ENCODE measurements around the gene MITF.

The MITF gene

DNA sequence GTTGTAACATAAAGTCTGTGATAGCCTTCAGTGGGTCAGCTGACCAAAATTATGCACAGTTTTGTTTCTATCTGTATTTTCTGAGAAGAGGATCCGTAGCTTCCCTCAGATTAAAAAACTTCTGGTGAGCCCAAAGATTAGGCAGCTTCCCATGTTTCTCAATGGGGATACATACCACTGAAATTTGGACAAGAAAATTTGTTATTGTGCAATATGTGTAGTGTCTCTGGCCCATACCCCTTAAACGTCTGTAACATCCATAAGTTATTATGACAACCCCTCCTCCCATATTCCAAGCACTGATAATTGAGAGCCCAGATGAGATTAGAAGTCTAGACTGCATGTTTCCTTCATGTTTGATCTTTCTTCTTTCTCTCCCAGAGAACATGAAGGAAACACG, 1.9 kb upstream of the MITF start:
- H3K4me2 ChIP-seq (ENCODE audit: low read length) = no peak overlapping the region
- H3K4me3 ChIP-seq (ENCODE audit: low read depth, low read length, poor library complexity, severe bottlenecking) = no peak overlapping the region
- no peak overlapping the region for H3K9ac ChIP-seq (ENCODE audit: low read length)
- H3K27ac ChIP-seq (ENCODE audit: low read depth, low read length, poor library complexity, severe bottlenecking) = no peak overlapping the region
- H3K27me3 ChIP-seq (ENCODE audit: insufficient read depth, low read length) = no peaks in the 10 kb centered on the region; the same call in 1 of the 2 replicates
- H3K4me1 ChIP-seq (ENCODE audit: insufficient read depth, low read length, severe bottlenecking) = no peaks in the 10 kb centered on the region
- no peak overlapping the region for H2AFZ ChIP-seq (ENCODE audit: low read length)
- H3F3A ChIP-seq (ENCODE audit: insufficient read depth, low read length) = no peaks in the 10 kb centered on the region
- H3K9me2 ChIP-seq (ENCODE audit: low read depth, low read length) = no peaks in the 10 kb centered on the region
- H4K20me1 ChIP-seq (ENCODE audit: insufficient read depth, low read length) = no peaks in the 10 kb centered on the region
- no peaks in the 10 kb centered on the region for H3K36me3 ChIP-seq (ENCODE audit: insufficient read depth, low read length)
- no peaks in the 10 kb centered on the region for H3K9me3 ChIP-seq (ENCODE audit: low read length)
- TF ChIP-seq EZH2 (IDR thresholded peaks at IDR 0.05; ENCODE audit: borderline replicate concordance, low read length) = no peak
- TF ChIP-seq, protein P1, sequence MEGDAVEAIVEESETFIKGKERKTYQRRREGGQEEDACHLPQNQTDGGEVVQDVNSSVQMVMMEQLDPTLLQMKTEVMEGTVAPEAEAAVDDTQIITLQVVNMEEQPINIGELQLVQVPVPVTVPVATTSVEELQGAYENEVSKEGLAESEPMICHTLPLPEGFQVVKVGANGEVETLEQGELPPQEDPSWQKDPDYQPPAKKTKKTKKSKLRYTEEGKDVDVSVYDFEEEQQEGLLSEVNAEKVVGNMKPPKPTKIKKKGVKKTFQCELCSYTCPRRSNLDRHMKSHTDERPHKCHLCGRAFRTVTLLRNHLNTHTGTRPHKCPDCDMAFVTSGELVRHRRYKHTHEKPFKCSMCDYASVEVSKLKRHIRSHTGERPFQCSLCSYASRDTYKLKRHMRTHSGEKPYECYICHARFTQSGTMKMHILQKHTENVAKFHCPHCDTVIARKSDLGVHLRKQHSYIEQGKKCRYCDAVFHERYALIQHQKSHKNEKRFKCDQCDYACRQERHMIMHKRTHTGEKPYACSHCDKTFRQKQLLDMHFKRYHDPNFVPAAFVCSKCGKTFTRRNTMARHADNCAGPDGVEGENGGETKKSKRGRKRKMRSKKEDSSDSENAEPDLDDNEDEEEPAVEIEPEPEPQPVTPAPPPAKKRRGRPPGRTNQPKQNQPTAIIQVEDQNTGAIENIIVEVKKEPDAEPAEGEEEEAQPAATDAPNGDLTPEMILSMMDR (IDR thresholded peaks at IDR 0.05; ENCODE audit: low read length) = no peak
- H3K79me2 ChIP-seq (ENCODE audit: insufficient read depth, low read length) = no peaks in the 10 kb centered on the region

DNA sequence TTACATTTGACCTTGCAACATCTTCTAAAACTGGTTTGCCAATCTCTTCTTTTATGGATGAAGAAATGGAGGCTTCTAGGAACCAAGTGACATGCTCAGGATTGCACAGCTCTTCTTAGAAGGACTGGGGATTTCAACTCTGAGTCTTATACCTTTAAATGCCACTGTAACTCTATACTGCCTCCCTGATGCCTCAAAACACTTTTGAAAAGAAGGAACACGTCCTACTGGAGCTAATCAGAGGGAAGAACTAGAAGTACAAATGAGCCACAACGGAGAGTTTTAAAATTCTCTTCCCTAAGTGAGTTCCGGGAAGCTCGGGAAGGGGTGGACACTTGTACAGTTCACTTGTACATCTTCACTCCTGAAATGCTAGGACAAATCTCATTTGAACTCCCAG, 949 bp upstream of the MITF start:
- H3K27ac ChIP-seq (ENCODE audit: low read depth, low read length, poor library complexity, severe bottlenecking) = no peak overlapping the region
- no peaks in the 10 kb centered on the region for H3K9me3 ChIP-seq (ENCODE audit: low read length)
- H3K4me1 ChIP-seq (ENCODE audit: insufficient read depth, low read length, severe bottlenecking) = no peaks in the 10 kb centered on the region
- H3K9me2 ChIP-seq (ENCODE audit: low read depth, low read length) = no peaks in the 10 kb centered on the region
- H4K20me1 ChIP-seq (ENCODE audit: insufficient read depth, low read length) = no peaks in the 10 kb centered on the region
- TF ChIP-seq, protein P1 (IDR thresholded peaks at IDR 0.05; ENCODE audit: low read length) = no peak
- no peak for TF ChIP-seq EZH2 (IDR thresholded peaks at IDR 0.05; ENCODE audit: borderline replicate concordance, low read length)
- H3K4me3 ChIP-seq (ENCODE audit: low read depth, low read length, poor library complexity, severe bottlenecking) = no peak overlapping the region
- H3K36me3 ChIP-seq (ENCODE audit: insufficient read depth, low read length) = no peaks in the 10 kb centered on the region
- H3K4me2 ChIP-seq (ENCODE audit: low read length) = no peak overlapping the region
- no peaks in the 10 kb centered on the region for H3F3A ChIP-seq (ENCODE audit: insufficient read depth, low read length)
- H3K79me2 ChIP-seq (ENCODE audit: insufficient read depth, low read length) = no peaks in the 10 kb centered on the region
- H3K27me3 ChIP-seq (ENCODE audit: insufficient read depth, low read length) = no peaks in the 10 kb centered on the region; the same call in 1 of the 2 replicates
- H3K9ac ChIP-seq (ENCODE audit: low read length) = no peak overlapping the region
- no peak overlapping the region for H2AFZ ChIP-seq (ENCODE audit: low read length)

DNA sequence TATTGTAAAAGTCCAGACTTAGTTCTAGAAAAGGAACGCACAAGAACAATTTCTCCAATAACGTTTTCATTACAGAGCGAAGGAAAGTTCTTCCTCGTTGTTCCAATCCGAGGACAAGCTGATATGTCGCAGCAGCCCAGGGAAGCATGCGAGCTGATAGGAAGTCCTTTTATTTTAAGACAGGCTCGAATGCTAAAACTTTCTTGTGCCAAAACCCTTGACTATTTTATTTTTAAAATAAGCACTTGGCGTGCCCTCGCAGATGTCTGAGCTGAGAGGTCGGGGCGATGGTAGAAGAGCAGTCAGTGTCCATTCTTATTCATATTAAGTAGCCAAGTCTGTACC, 433 bp upstream of the MITF start:
- H2AFZ ChIP-seq (ENCODE audit: low read length) = no peak overlapping the region
- H3K27me3 ChIP-seq (ENCODE audit: insufficient read depth, low read length) = no peaks in the 10 kb centered on the region; the same call in 1 of the 2 replicates
- no peak overlapping the region for H3K4me2 ChIP-seq (ENCODE audit: low read length)
- no peaks in the 10 kb centered on the region for H3F3A ChIP-seq (ENCODE audit: insufficient read depth, low read length)
- TF ChIP-seq EZH2 (IDR thresholded peaks at IDR 0.05; ENCODE audit: borderline replicate concordance, low read length) = no peak
- TF ChIP-seq, protein P1 (IDR thresholded peaks at IDR 0.05; ENCODE audit: low read length) = no peak
- H3K4me1 ChIP-seq (ENCODE audit: insufficient read depth, low read length, severe bottlenecking) = no peaks in the 10 kb centered on the region
- no peaks in the 10 kb centered on the region for H3K79me2 ChIP-seq (ENCODE audit: insufficient read depth, low read length)
- no peaks in the 10 kb centered on the region for H4K20me1 ChIP-seq (ENCODE audit: insufficient read depth, low read length)
- no peak overlapping the region for H3K9ac ChIP-seq (ENCODE audit: low read length)
- H3K27ac ChIP-seq (ENCODE audit: low read depth, low read length, poor library complexity, severe bottlenecking) = no peak overlapping the region
- H3K4me3 ChIP-seq (ENCODE audit: low read depth, low read length, poor library complexity, severe bottlenecking) = no peak overlapping the region
- H3K36me3 ChIP-seq (ENCODE audit: insufficient read depth, low read length) = no peaks in the 10 kb centered on the region
- no peaks in the 10 kb centered on the region for H3K9me3 ChIP-seq (ENCODE audit: low read length)
- H3K9me2 ChIP-seq (ENCODE audit: low read depth, low read length) = no peaks in the 10 kb centered on the region

Measured in OCI-LY1 (cell line).